Measurements from ENCODE around the gene DPF3.

Gene DPF3

GRCh38 chr14:72864712-72865365 lies 29.1 kb downstream of the DPF3 start:
- TF ChIP-seq CTCF (IDR thresholded peaks at IDR 0.05; ENCODE audit: low read depth, low read length) = no peak
- H3K4me3 ChIP-seq (ENCODE audit: low read depth, low read length) = no peak overlapping the region
- in situ Hi-C loops (cut with HindIII; ENCODE audit: low sequenced_read_pairs) = no loop called here
- DNase-seq (ENCODE audit: low read depth, low spot score) = no peak

GRCh38 chr14:72863216-72864006 lies 30.5 kb downstream of the DPF3 start:
- H3K4me3 ChIP-seq (ENCODE audit: low read depth, low read length) = no peak overlapping the region
- in situ Hi-C loops (cut with HindIII; ENCODE audit: low sequenced_read_pairs) = no loop called here
- DNase-seq (ENCODE audit: low read depth, low spot score) = no peak
- TF ChIP-seq CTCF (IDR thresholded peaks at IDR 0.05; ENCODE audit: low read depth, low read length) = no peak

- in situ Hi-C loops (cut with HindIII; ENCODE audit: low sequenced_read_pairs) = no loop called here
- TF ChIP-seq CTCF (IDR thresholded peaks at IDR 0.05; ENCODE audit: low read depth, low read length) = no peak
- no peak for DNase-seq (ENCODE audit: low read depth, low spot score)
- no peak overlapping the region for H3K4me3 ChIP-seq (ENCODE audit: low read depth, low read length)
These were observed 37.2 kb downstream of the DPF3 start for GRCh38 chr14:72856530-72857266.

GRCh38 chr14:72855913-72856312 lies 38.0 kb downstream of the DPF3 start:
- peak; percentile 73 for DNase-seq (ENCODE audit: low read depth, low spot score)
- H3K4me3 ChIP-seq (ENCODE audit: low read depth, low read length) = no peak overlapping the region
- no peak for TF ChIP-seq CTCF (IDR thresholded peaks at IDR 0.05; ENCODE audit: low read depth, low read length)
- in situ Hi-C loops (cut with HindIII; ENCODE audit: low sequenced_read_pairs) = no loop called here

- no peak overlapping the region for H3K4me3 ChIP-seq (ENCODE audit: low read depth, low read length)
- DNase-seq (ENCODE audit: low read depth, low spot score) = no peak
- in situ Hi-C loops (cut with HindIII; ENCODE audit: low sequenced_read_pairs) = no loop called here
- no peak for TF ChIP-seq CTCF (IDR thresholded peaks at IDR 0.05; ENCODE audit: low read depth, low read length)
These were observed 41.7 kb downstream of the DPF3 start for GRCh38 chr14:72852194-72852593.

GRCh38 chr14:72851635-72852034 lies 42.3 kb downstream of the DPF3 start:
- DNase-seq (ENCODE audit: low read depth, low spot score) = no peak
- H3K4me3 ChIP-seq (ENCODE audit: low read depth, low read length) = no peak overlapping the region
- TF ChIP-seq CTCF (IDR thresholded peaks at IDR 0.05; ENCODE audit: low read depth, low read length) = no peak
- in situ Hi-C loops (cut with HindIII; ENCODE audit: low sequenced_read_pairs) = no loop called here
